Measurements from ENCODE around the gene PNLDC1.

GRCh38 chr6:159806021-159806458 is 6.0 kb downstream of the PNLDC1 start:
- TF ChIP-seq CTCF (IDR thresholded peaks at IDR 0.05; ENCODE audit: poor library complexity, severe bottlenecking) = no peak
- no peak for TF ChIP-seq REST (IDR thresholded peaks at IDR 0.05; ENCODE audit: borderline replicate concordance)
- no peak for TF ChIP-seq EP300 (conservative IDR thresholded peaks at IDR 0.05; ENCODE audit: poor library complexity, severe bottlenecking)
- no peak for TF ChIP-seq EZH2 (IDR thresholded peaks at IDR 0.05; ENCODE audit: borderline replicate concordance, insufficient read depth, low read length, poor library complexity, severe bottlenecking)
- TF ChIP-seq TAF1 (IDR thresholded peaks at IDR 0.05; ENCODE audit: low read depth) = no peak
- no peak for TF ChIP-seq POLR2AphosphoS5 (IDR thresholded peaks at IDR 0.05)
- no peak for TF ChIP-seq SMC3 (conservative IDR thresholded peaks at IDR 0.05; ENCODE audit: poor library complexity)

Measured in neural cell (in vitro differentiated cells).